ENCODE results near the gene HDAC4.

Gene HDAC4

GRCh38 chr2:239029958-239030357, 370.9 kb downstream of the HDAC4 start:
- no peak for DNase-seq

- DNase-seq: no peak
These were observed 372.6 kb downstream of the HDAC4 start for GRCh38 chr2:239028253-239028619.

- DNase-seq: no peak
These were observed 373.2 kb downstream of the HDAC4 start for GRCh38 chr2:239027391-239028252.

- DNase-seq: no peak
These were observed 374.0 kb downstream of the HDAC4 start for GRCh38 chr2:239026711-239027361.

- DNase-seq: no peak
These were observed 374.8 kb downstream of the HDAC4 start for GRCh38 chr2:239025951-239026461.

- no peak for DNase-seq
These were observed 375.6 kb downstream of the HDAC4 start for GRCh38 chr2:239025096-239025801.

- DNase-seq: no peak
These were observed 376.6 kb downstream of the HDAC4 start for GRCh38 chr2:239024226-239024625.

GRCh38 chr2:239022437-239023260, 378.2 kb downstream of the HDAC4 start:
- no peak for DNase-seq

GRCh38 chr2:239021651-239022436, 379.0 kb downstream of the HDAC4 start:
- no peak for DNase-seq

GRCh38 chr2:239021224-239021623, 379.6 kb downstream of the HDAC4 start:
- no peak for DNase-seq

GRCh38 chr2:239020541-239021041, 380.2 kb downstream of the HDAC4 start:
- DNase-seq: no peak

GRCh38 chr2:239019183-239019581, 381.6 kb downstream of the HDAC4 start:
- DNase-seq: no peak

- no peak for DNase-seq
These were observed 382.3 kb downstream of the HDAC4 start for GRCh38 chr2:239018271-239019182.

- DNase-seq: no peak
These were observed 383.2 kb downstream of the HDAC4 start for GRCh38 chr2:239017491-239018098.

- no peak for DNase-seq
These were observed 384.7 kb downstream of the HDAC4 start for GRCh38 chr2:239015901-239016675.

- DNase-seq: no peak
These were observed 385.5 kb downstream of the HDAC4 start for GRCh38 chr2:239015218-239015900.

GRCh38 chr2:239014458-239015217, 386.2 kb downstream of the HDAC4 start:
- no peak for DNase-seq

- DNase-seq: no peak
These were observed 387.2 kb downstream of the HDAC4 start for GRCh38 chr2:239013678-239013976.
